ENCODE data around the gene GOLGA6L2.
"Not testable (repeated sequence)": the region's sequence is repeated elsewhere in the genome, so short reads cannot be mapped to it uniquely, and the experiment has no call there.

Gene GOLGA6L2

GRCh38 chr15:23447107-23447500 lies at the start of gene GOLGA6L2:
Gene GOLGA6L2 (minus strand): TSS chr15:23447243. CDS start chr15:23447181, 62 bp downstream.
- no peak for DNase-seq

- no peak for DNase-seq
Observed at GRCh38 chr15:23484870-23485269, 37.8 kb upstream of the GOLGA6L2 start.

GRCh38 chr15:23483821-23484299 lies 36.8 kb upstream of the GOLGA6L2 start:
- DNase-seq, result no peak

GRCh38 chr15:23482764-23483489 lies 35.9 kb upstream of the GOLGA6L2 start:
- DNase-seq, result no peak

GRCh38 chr15:23482228-23482627 lies 35.2 kb upstream of the GOLGA6L2 start:
- DNase-seq, result no peak

- DNase-seq, result no peak
Observed at GRCh38 chr15:23477920-23478319, 30.9 kb upstream of the GOLGA6L2 start.

- no peak for DNase-seq
Observed at GRCh38 chr15:23472678-23473077, 25.6 kb upstream of the GOLGA6L2 start.

- no peak for DNase-seq
Observed at GRCh38 chr15:23472033-23472432, 25.0 kb upstream of the GOLGA6L2 start.

GRCh38 chr15:23467110-23467600 lies 20.1 kb upstream of the GOLGA6L2 start:
- DNase-seq, result no peak

- DNase-seq, result no peak
Observed at GRCh38 chr15:23457890-23458289, 10.8 kb upstream of the GOLGA6L2 start.

- DNase-seq, result no peak
Observed at GRCh38 chr15:23446215-23447106, 582 bp downstream of the GOLGA6L2 start.

- DNase-seq, result no peak
Observed at GRCh38 chr15:23444269-23444668, 2.8 kb downstream of the GOLGA6L2 start.

GRCh38 chr15:23441204-23441603 lies 5.8 kb downstream of the GOLGA6L2 start:
- DNase-seq, result no peak

GRCh38 chr15:23440596-23440995 lies 6.4 kb downstream of the GOLGA6L2 start:
- DNase-seq, result no peak

- DNase-seq, result no peak
Observed at GRCh38 chr15:23439513-23439912, 7.5 kb downstream of the GOLGA6L2 start.

GRCh38 chr15:23438816-23439466 lies 8.1 kb downstream of the GOLGA6L2 start:
- DNase-seq, result no peak

- no peak for DNase-seq
Observed at GRCh38 chr15:23437673-23438072, 9.4 kb downstream of the GOLGA6L2 start.

- no peak for DNase-seq
Observed at GRCh38 chr15:23437146-23437545, 9.9 kb downstream of the GOLGA6L2 start.

- no peak for DNase-seq
Observed at GRCh38 chr15:23436421-23436820, 10.6 kb downstream of the GOLGA6L2 start.

- not testable (repeated sequence) for DNase-seq
Observed at GRCh38 chr15:23434699-23435098, 12.3 kb downstream of the GOLGA6L2 start.

GRCh38 chr15:23425327-23425726 lies 21.7 kb downstream of the GOLGA6L2 start:
- DNase-seq, result not testable (repeated sequence)

- no peak for DNase-seq
Observed at GRCh38 chr15:23424111-23424904, 22.7 kb downstream of the GOLGA6L2 start.

Measured in right hindlimb (tissue), 1 donor.